ENCODE measurements around the gene RBM20. TPM values are rescaled to one million over a fixed set of nuclear protein-coding genes. Genes with fewer than 3 reads are reported as not detected.
A peak's percentile ranks its signal among the peaks of the same experiment; 100 is the strongest.

Gene RBM20
- total and polyA plus RNA-seq, 2 of the 13 experiments (the other 11 are each of a cell fraction or from before 2014, with no cell fraction given) = 0.02 to 0.22 TPM

DNA sequence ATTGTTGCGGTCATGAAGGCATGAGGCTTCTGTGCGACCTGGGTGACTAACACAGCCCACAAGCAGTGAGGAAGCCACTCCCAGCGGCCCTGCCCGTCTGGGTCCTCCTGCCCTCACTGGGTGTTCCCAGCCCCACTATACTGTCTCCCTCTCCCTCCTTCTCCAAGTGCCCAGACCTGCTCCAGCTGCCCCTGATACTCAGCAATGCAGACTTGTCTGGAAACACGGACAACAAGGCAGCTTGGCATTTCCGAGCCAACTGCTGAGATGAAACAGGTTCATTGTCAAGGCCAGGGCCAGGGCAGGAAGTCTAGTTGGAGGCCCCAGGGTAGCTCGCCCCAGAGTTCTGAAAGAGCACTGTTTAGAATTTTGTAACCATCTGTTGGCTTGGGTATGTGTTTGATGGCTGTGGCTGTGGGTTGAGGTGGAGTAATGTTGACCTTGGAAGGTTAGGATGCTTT is 95.7 kb downstream of the RBM20 start (continued):
- TF ChIP-seq, protein P1, sequence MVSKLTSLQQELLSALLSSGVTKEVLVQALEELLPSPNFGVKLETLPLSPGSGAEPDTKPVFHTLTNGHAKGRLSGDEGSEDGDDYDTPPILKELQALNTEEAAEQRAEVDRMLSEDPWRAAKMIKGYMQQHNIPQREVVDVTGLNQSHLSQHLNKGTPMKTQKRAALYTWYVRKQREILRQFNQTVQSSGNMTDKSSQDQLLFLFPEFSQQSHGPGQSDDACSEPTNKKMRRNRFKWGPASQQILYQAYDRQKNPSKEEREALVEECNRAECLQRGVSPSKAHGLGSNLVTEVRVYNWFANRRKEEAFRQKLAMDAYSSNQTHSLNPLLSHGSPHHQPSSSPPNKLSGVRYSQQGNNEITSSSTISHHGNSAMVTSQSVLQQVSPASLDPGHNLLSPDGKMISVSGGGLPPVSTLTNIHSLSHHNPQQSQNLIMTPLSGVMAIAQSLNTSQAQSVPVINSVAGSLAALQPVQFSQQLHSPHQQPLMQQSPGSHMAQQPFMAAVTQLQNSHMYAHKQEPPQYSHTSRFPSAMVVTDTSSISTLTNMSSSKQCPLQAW (CRISPR knock-in tag; IDR thresholded peaks at IDR 0.05) = peak; percentile 37; the same call in 1 of the 2 replicates
- TF ChIP-seq SP1 (IDR thresholded peaks at IDR 0.05) (no peak), SP1 (CRISPR knock-in tag; IDR thresholded peaks at IDR 0.05) (no peak), GABPA (IDR thresholded peaks at IDR 0.05; ENCODE audit: low read depth, low read length) (no peak), GABPA (CRISPR knock-in tag; IDR thresholded peaks at IDR 0.05; ENCODE audit: low read depth) (peak; percentile 41; the same call in 1 of the 2 replicates), SKI (IDR thresholded peaks at IDR 0.05; ENCODE audit: partially characterized antibody) (peak; percentile 99), ZNF816 (CRISPR knock-in tag; IDR thresholded peaks at IDR 0.05; ENCODE audit: borderline replicate concordance) (no peak), ZNF703 (CRISPR knock-in tag; IDR thresholded peaks at IDR 0.05; ENCODE audit: borderline replicate concordance) (no peak), ZNF550 (CRISPR knock-in tag; IDR thresholded peaks at IDR 0.05; ENCODE audit: borderline replicate concordance) (no peak), NAIF1 (CRISPR knock-in tag; IDR thresholded peaks at IDR 0.05; ENCODE audit: borderline replicate concordance) (no peak), ZNF121 (CRISPR knock-in tag; IDR thresholded peaks at IDR 0.05) (peak; percentile 44; the same call in 1 of the 2 replicates), ZSCAN31 (CRISPR knock-in tag; IDR thresholded peaks at IDR 0.05; ENCODE audit: low read depth) (no peak), KAT8 (CRISPR knock-in tag; IDR thresholded peaks at IDR 0.05) (0 out of 2 replicates have a peak, but pooled peaks have one; percentile 30), SNRNP70 (IDR thresholded peaks at IDR 0.05; ENCODE audit: low read depth, low read length) (no peak), ZNF878 (CRISPR knock-in tag; IDR thresholded peaks at IDR 0.05) (0 out of 2 replicates have a peak, but pooled peaks have one; percentile 31), ZNF501 (CRISPR knock-in tag; IDR thresholded peaks at IDR 0.05) (no peak), MXD4 (CRISPR knock-in tag; IDR thresholded peaks at IDR 0.05) (no peak)
- TF ChIP-seq, protein P2, sequence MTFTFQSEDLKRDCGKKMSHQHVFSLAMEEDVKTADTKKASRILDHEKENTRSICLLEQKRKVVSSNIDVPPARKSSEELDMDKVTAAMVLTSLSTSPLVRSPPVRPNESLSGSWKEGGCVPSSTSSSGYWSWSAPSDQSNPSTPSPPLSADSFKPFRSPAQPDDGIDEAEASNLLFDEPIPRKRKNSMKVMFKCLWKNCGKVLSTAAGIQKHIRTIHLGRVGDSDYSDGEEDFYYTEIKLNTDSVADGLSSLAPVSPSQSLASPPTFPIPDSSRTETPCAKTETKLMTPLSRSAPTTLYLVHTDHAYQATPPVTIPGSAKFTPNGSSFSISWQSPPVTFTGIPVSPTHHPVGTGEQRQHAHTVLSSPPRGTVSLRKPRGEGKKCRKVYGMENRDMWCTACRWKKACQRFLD (CRISPR knock-in tag; IDR thresholded peaks at IDR 0.05; ENCODE audit: borderline replicate concordance) = no peak
- TF ChIP-seq, protein P3, sequence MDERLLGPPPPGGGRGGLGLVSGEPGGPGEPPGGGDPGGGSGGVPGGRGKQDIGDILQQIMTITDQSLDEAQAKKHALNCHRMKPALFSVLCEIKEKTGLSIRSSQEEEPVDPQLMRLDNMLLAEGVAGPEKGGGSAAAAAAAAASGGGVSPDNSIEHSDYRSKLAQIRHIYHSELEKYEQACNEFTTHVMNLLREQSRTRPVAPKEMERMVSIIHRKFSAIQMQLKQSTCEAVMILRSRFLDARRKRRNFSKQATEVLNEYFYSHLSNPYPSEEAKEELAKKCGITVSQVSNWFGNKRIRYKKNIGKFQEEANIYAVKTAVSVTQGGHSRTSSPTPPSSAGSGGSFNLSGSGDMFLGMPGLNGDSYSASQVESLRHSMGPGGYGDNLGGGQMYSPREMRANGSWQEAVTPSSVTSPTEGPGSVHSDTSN (CRISPR knock-in tag; IDR thresholded peaks at IDR 0.05) = no peak
- TF ChIP-seq, protein P4, sequence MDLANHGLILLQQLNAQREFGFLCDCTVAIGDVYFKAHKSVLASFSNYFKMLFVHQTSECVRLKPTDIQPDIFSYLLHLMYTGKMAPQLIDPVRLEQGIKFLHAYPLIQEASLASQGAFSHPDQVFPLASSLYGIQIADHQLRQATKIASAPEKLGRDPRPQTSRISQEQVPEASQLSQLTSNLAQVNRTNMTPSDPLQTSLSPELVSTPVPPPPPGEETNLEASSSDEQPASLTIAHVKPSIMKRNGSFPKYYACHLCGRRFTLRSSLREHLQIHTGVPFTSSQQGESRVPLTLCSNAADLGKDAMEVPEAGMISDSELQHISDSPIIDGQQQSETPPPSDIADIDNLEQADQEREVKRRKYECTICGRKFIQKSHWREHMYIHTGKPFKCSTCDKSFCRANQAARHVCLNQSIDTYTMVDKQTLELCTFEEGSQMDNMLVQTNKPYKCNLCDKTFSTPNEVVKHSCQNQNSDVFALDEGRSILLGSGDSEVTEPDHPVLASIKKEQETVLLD (CRISPR knock-in tag; IDR thresholded peaks at IDR 0.05; ENCODE audit: low read depth) = no peak
- TF ChIP-seq, protein P5, sequence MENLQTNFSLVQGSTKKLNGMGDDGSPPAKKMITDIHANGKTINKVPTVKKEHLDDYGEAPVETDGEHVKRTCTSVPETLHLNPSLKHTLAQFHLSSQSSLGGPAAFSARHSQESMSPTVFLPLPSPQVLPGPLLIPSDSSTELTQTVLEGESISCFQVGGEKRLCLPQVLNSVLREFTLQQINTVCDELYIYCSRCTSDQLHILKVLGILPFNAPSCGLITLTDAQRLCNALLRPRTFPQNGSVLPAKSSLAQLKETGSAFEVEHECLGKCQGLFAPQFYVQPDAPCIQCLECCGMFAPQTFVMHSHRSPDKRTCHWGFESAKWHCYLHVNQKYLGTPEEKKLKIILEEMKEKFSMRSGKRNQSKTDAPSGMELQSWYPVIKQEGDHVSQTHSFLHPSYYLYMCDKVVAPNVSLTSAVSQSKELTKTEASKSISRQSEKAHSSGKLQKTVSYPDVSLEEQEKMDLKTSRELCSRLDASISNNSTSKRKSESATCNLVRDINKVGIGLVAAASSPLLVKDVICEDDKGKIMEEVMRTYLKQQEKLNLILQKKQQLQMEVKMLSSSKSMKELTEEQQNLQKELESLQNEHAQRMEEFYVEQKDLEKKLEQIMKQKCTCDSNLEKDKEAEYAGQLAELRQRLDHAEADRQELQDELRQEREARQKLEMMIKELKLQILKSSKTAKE (CRISPR knock-in tag; IDR thresholded peaks at IDR 0.05; ENCODE audit: borderline replicate concordance) = peak; percentile 97
- TF ChIP-seq, protein P6, sequence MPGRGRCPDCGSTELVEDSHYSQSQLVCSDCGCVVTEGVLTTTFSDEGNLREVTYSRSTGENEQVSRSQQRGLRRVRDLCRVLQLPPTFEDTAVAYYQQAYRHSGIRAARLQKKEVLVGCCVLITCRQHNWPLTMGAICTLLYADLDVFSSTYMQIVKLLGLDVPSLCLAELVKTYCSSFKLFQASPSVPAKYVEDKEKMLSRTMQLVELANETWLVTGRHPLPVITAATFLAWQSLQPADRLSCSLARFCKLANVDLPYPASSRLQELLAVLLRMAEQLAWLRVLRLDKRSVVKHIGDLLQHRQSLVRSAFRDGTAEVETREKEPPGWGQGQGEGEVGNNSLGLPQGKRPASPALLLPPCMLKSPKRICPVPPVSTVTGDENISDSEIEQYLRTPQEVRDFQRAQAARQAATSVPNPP (CRISPR knock-in tag; IDR thresholded peaks at IDR 0.05) = no peak
